DLD1 (cell line): ENCODE results near the gene SERP2.

ENCODE experiments used
- in situ Hi-C: cut with HindIII; loops from 2 replicates; pipeline ENCODE4 v1.10.0; 2017; ENCODE audit warnings: low sequenced_read_pairs

The SERP2 gene

GRCh38 chr13:44432650-44433049 lies 59.0 kb downstream of the SERP2 start:
- in situ Hi-C loops = no loop called here

- in situ Hi-C loops = no loop called here
These were observed 60.5 kb downstream of the SERP2 start for GRCh38 chr13:44433863-44434765.

GRCh38 chr13:44434766-44435141 lies 61.1 kb downstream of the SERP2 start:
- in situ Hi-C loops = no loop called here

GRCh38 chr13:44435142-44435918 lies 61.7 kb downstream of the SERP2 start:
- in situ Hi-C loops = no loop called here

- in situ Hi-C loops = no loop called here
These were observed 62.4 kb downstream of the SERP2 start for GRCh38 chr13:44435919-44436510.

- in situ Hi-C loops = no loop called here
These were observed 63.1 kb downstream of the SERP2 start for GRCh38 chr13:44436589-44437337.

- in situ Hi-C loops = no loop called here
These were observed 64.0 kb downstream of the SERP2 start for GRCh38 chr13:44437356-44438233.

GRCh38 chr13:44438234-44438579 lies 64.6 kb downstream of the SERP2 start:
- in situ Hi-C loops = no loop called here

GRCh38 chr13:44439452-44440024 lies 65.9 kb downstream of the SERP2 start:
- in situ Hi-C loops = no loop called here

- in situ Hi-C loops = no loop called here
These were observed 66.5 kb downstream of the SERP2 start for GRCh38 chr13:44440046-44440608.
